CD4-positive, CD25-positive, alpha-beta regulatory T cell (primary cell): ENCODE measurements around the gene FAM120A. TPM values are rescaled to one million over a fixed set of nuclear protein-coding genes. Genes with fewer than 3 reads are reported as not detected.

ENCODE experiments used
- ATAC-seq, 2 donors: fragments of 150-1000 bp; cut with Tn5 transposase; one replicate each; pipeline ENCODE4 v1.10.0; 2021; ENCODE audit warnings: low read depth in 2 of 2, moderate number of reproducible peaks in 2 of 2, moderate library complexity in 1 of 2
- DNase-seq, 3 donors: peaks; one replicate each; pipeline versions ENCODE4 v3.0.0 to v3.0.0-alpha.2; 2012 to 2022; ENCODE audit warnings: mixed read lengths in 1 of 3
- H3K27ac ChIP-seq: one replicate; pipeline ENCODE4 v1.7.0; 2013; ENCODE audit warnings: mild to moderate bottlenecking, low read length; ENCODE audit not compliant: insufficient read depth, poor library complexity, severe bottlenecking
- H3K27me3 ChIP-seq: one replicate; pipeline ENCODE4 v1.7.0; 2013; ENCODE audit warnings: low read length; ENCODE audit not compliant: control insufficient read depth, insufficient read depth
- H3K36me3 ChIP-seq: one replicate; pipeline ENCODE4 v1.7.0; 2013; ENCODE audit warnings: mild to moderate bottlenecking, low read length, moderate library complexity; ENCODE audit not compliant: control insufficient read depth, insufficient read depth
- H3K4me1 ChIP-seq: 2 replicates; pipeline ENCODE4 v1.7.0; 2013; ENCODE audit warnings: mild to moderate bottlenecking, low read length; ENCODE audit not compliant: insufficient read depth, control insufficient read depth, poor library complexity, severe bottlenecking
- H3K4me3 ChIP-seq: one replicate; pipeline ENCODE4 v1.7.0; 2013; ENCODE audit warnings: low read depth, mild to moderate bottlenecking, low read length, moderate library complexity
- H3K9me3 ChIP-seq, 2 experiments: 1 replicate in 1 of 2; 2 replicates in 1 of 2; pipeline ENCODE4 v1.7.0; 2013; ENCODE audit warnings: low read length in 2 of 2, mild to moderate bottlenecking in 1 of 2, moderate library complexity in 1 of 2; ENCODE audit not compliant: control insufficient read depth in 2 of 2
- H3K27ac Mint-ChIP-seq, 3 donors: one replicate each; pipeline ENCODE4 v1.8.0; 2020 to 2022; ENCODE audit warnings: mild to moderate bottlenecking in 3 of 3, mixed read lengths in 3 of 3, moderate library complexity in 2 of 3
- H3K27me3 Mint-ChIP-seq: one replicate; pipeline ENCODE4 v1.8.0; 2022; ENCODE audit warnings: mild to moderate bottlenecking, mixed read lengths
- H3K36me3 Mint-ChIP-seq: one replicate; pipeline ENCODE4 v1.8.0; 2020; ENCODE audit warnings: mixed read lengths
- H3K4me1 Mint-ChIP-seq, 4 donors: one replicate each; pipeline ENCODE4 v1.8.0; 2020 to 2022; ENCODE audit warnings: mixed read lengths in 4 of 4, mild to moderate bottlenecking in 1 of 4
- H3K4me3 Mint-ChIP-seq, 4 donors: one replicate each; pipeline ENCODE4 v1.8.0; 2020 to 2022; ENCODE audit warnings: mild to moderate bottlenecking in 4 of 4, mixed read lengths in 4 of 4, moderate library complexity in 3 of 4
- H3K9me3 Mint-ChIP-seq, 7 donors: one replicate each; pipeline ENCODE4 v1.8.0; 2020 to 2022; ENCODE audit warnings: mixed read lengths in 7 of 7, mild to moderate bottlenecking in 3 of 7, moderate library complexity in 2 of 7
- polyA plus RNA-seq, 4 donors: library from polyadenylated mRNA; unstranded; fragments of 300-500 nt; fragmentation: Illumina TruSeq; gene quantifications; one replicate each; pipeline ENCODE4 v1.2.3, GENCODE V29; 2021
- total RNA-seq: library from RNA; stranded (reverse); gene quantifications from one replicate; pipeline ENCODE4 v1.2.3, GENCODE V29; 2022

Gene FAM120A
- total and polyA plus RNA-seq, 5 donors from 2014 or later = 11.3 to 95.7 (median 12.9) TPM

DNA sequence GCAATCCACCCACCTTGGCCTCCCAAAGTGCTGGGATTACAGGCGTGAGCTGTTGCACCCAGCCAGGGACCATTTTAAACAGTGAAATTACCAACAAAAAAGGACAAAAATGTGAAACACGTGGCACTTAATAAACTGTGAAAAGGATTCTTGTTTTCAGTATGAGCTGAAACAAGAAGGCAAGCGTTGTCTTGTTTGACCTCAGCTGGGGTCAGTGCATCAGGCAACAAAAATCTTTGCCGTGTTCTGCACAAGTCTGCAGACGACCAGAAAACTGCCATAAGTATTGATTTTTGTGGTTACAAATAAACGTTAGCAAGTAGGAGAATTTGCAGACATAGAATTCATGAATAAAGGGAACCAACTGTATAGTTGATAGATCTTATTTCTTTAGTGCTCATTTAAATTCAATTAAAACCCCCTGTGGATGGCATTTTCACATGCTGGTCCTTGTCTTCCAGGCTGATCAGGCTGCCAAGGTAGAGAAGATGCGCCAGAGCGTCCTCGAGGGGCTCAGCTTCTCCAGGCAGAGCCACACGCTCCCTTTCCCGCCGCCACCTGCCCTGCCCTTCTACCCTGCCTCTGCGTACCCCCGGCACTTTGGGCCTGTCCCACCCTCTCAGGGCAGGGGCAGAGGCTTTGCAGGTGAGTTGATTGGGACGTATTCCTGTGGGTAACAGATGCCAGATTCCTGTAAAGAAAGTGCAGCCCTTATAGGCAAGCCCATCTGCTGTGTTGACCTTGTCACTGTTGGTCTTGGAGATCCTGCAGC, 106.1 kb downstream of the FAM120A start:
- ATAC-seq = no peak
- Histone ChIP-seq H3K9me3 (no peaks in the 10 kb centered on the region), H3K4me3 (no peak overlapping the region), H3K27ac (no peak overlapping the region), H3K36me3 (peaks cover 87% of the 10 kb centered on the region), H3K27me3 (no peaks in the 10 kb centered on the region), H3K4me1 (no peaks in the 10 kb centered on the region)
- Mint-ChIP-seq H3K27ac (peak overlapping the region in 2 of 3 donors; percentile 29 to 84), H3K36me3 (peaks cover 46% of the 10 kb centered on the region), H3K4me3 (no peak overlapping the region), H3K4me1 (no peaks in the 10 kb centered on the region), H3K9me3 (no peaks in the 10 kb centered on the region), H3K27me3 (no peaks in the 10 kb centered on the region)
- no peak for DNase-seq

DNA sequence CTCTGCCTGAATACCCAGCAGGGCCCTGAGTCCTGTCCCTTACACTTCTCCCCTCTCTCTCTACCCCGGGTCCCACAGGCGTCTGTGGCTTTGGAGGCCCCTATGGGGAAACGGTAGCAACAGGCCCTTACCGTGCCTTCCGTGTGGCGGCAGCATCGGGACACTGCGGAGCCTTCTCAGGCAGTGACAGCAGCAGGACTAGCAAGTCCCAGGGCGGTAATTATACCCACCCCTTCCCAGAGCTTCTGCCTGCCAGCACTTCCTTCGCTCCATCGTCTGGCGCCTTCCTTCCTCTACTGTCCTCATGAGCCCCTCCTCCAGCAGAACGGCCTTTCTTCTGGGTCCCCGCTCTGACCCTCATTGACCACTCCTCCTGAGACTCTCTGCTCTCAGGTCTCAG, 107.0 kb downstream of the FAM120A start:
- Histone ChIP-seq H3K36me3 (peaks cover 89% of the 10 kb centered on the region), H3K27me3 (no peaks in the 10 kb centered on the region), H3K4me1 (no peaks in the 10 kb centered on the region), H3K9me3 (no peaks in the 10 kb centered on the region), H3K4me3 (no peak overlapping the region), H3K27ac (no peak overlapping the region)
- peak overlapping the region in 2 of 3 donors; percentile 29 to 82 for H3K27ac Mint-ChIP-seq
- ATAC-seq (no peak), DNase-seq (no peak)
- H3K4me3 Mint-ChIP-seq = no peak overlapping the region
- H3K36me3 Mint-ChIP-seq = peaks cover 38% of the 10 kb centered on the region
- peaks cover 0 to under 1% (median 0%) of the 10 kb centered on the region in 4 donors for H3K4me1 Mint-ChIP-seq
- no peaks in the 10 kb centered on the region for H3K9me3 Mint-ChIP-seq
- H3K27me3 Mint-ChIP-seq = no peaks in the 10 kb centered on the region

DNA sequence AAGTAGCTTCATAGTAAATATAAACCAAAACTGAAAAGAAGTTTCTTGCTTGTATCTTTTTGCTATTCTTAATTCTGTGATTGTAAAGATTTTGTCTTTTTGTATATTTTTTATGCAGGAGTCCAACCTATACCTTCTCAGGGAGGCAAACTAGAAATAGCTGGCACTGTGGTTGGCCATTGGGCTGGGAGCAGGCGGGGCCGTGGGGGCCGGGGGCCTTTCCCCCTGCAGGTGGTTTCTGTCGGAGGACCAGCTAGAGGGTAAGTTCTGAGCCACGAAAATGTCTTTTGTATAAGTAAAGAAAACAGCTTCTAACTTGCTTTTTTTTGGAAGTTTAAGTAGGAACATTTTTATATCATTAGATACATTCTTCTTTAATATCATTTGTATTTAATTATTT, 109.5 kb downstream of the FAM120A start:
- peaks cover 80% of the 10 kb centered on the region for H3K36me3 ChIP-seq
- H3K9me3 ChIP-seq = no peaks in the 10 kb centered on the region
- no peak for DNase-seq
- no peak for ATAC-seq
- no peaks in the 10 kb centered on the region for H3K27me3 Mint-ChIP-seq
- H3K36me3 Mint-ChIP-seq = peaks cover 32% of the 10 kb centered on the region
- peaks cover 11 to 14% (median 12%) of the 10 kb centered on the region in 4 donors for H3K4me1 Mint-ChIP-seq
- H3K4me1 ChIP-seq = peaks cover 6% of the 10 kb centered on the region
- peak overlapping the region in 1 of 4 donors; percentile 3 for H3K4me3 Mint-ChIP-seq
- no peak overlapping the region for H3K4me3 ChIP-seq
- no peak overlapping the region for H3K27ac ChIP-seq
- no peaks in the 10 kb centered on the region for H3K9me3 Mint-ChIP-seq
- H3K27ac Mint-ChIP-seq = no peak overlapping the region
- H3K27me3 ChIP-seq = no peaks in the 10 kb centered on the region

DNA sequence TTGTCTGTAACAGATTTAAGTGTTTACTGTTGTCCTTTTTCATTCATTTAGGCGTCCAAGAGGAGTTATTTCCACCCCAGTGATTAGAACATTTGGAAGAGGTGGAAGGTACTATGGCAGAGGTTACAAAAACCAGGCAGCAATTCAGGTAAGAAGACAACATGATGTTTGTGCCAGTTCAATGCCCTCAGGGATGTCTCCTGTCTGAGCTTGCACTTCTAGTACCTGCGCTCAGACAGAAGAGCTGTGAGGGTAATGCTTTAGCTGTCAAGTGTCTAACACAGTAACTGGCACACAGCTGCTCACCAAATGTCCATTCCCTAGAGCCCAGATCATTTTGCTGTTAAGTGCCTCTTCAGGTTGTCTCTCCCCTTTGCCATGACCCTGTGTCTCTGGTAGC, 110.7 kb downstream of the FAM120A start:
- H3K9me3 Mint-ChIP-seq = no peaks in the 10 kb centered on the region
- H3K27ac Mint-ChIP-seq = no peak overlapping the region
- DNase-seq (no peak), ATAC-seq (no peak)
- no peak overlapping the region for H3K27ac ChIP-seq
- no peak overlapping the region for H3K4me3 ChIP-seq
- peaks cover 11 to 21% (median 14%) of the 10 kb centered on the region in 4 donors for H3K4me1 Mint-ChIP-seq
- H3K27me3 Mint-ChIP-seq = no peaks in the 10 kb centered on the region
- H3K27me3 ChIP-seq = no peaks in the 10 kb centered on the region
- no peaks in the 10 kb centered on the region for H3K9me3 ChIP-seq
- H3K36me3 Mint-ChIP-seq = peaks cover 26% of the 10 kb centered on the region
- H3K4me1 ChIP-seq = peaks cover 15% of the 10 kb centered on the region
- no peak overlapping the region for H3K4me3 Mint-ChIP-seq
- H3K36me3 ChIP-seq = peaks cover 71% of the 10 kb centered on the region

GRCh38 chr9:93565089-93565488, 113.6 kb downstream of the FAM120A start:
- no peaks in the 10 kb centered on the region for H3K27me3 Mint-ChIP-seq
- Histone ChIP-seq H3K4me1 (peaks cover 22% of the 10 kb centered on the region), H3K27ac (no peak overlapping the region), H3K9me3 (no peaks in the 10 kb centered on the region), H3K36me3 (peaks cover 43% of the 10 kb centered on the region), H3K4me3 (no peak overlapping the region), H3K27me3 (no peaks in the 10 kb centered on the region)
- ATAC-seq = no peak
- peak overlapping the region in 2 of 3 donors; percentile 74 to 90 for H3K27ac Mint-ChIP-seq
- peaks cover 13 to 26% (median 15%) of the 10 kb centered on the region in 4 donors for H3K4me1 Mint-ChIP-seq
- DNase-seq = peak in 1 of 3 donors; percentile 39
- peak overlapping the region in 1 of 4 donors; percentile 30 for H3K4me3 Mint-ChIP-seq
- H3K9me3 Mint-ChIP-seq = no peaks in the 10 kb centered on the region
- H3K36me3 Mint-ChIP-seq = peaks cover 7% of the 10 kb centered on the region

DNA sequence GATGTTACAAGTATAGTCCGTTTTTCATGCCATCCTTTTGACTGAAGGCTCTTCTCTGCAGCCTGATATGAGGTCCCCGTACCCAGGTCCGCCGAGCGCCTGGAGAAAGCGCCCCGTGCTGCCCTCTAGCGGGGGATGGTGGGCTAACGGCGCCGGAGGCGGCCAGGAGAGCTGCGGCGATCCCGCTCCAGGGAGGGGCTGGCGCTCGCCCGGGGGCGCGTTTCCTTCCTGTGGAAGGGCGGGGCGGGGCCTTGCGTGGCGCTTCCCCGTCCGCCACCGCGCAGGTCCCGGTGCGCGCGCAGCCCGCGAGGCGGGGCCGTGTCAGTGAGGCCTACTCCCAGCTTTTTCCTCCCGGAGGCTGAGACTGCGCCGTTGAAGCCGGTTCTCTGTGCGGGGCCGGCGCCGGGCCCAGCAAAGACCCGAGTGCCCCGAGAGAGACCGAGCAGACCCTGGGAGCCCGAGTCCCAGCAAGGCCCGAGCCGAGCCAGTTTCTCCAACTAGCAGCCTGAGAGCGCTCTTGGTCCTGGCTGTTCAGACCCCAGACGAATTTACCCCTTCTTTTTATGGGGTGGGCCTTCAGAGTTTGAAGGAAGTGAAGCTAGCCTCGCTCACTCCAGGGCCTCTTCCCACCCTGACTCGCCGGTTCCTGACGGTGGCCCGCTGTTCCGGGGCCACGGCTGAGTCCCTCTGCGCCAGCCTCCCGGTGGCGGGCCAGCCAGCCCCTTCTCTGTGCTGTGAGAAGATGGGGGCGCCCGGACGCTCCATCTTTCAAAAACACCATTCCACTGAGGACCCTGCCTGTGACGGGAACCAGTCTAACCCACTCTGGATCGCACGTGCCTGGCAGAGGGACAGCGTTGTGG, 115.2 kb downstream of the FAM120A start:
- peak; percentile 97 to 98 for ATAC-seq
- Histone ChIP-seq H3K9me3 (no peaks in the 10 kb centered on the region), H3K4me1 (peaks cover 22% of the 10 kb centered on the region), H3K27ac (peak overlapping the region; percentile 91), H3K4me3 (peak overlapping the region; percentile 66), H3K27me3 (no peaks in the 10 kb centered on the region), H3K36me3 (peaks cover 29% of the 10 kb centered on the region)
- DNase-seq = peak; percentile 97
- H3K36me3 Mint-ChIP-seq = peaks cover 10% of the 10 kb centered on the region
- no peaks in the 10 kb centered on the region for H3K27me3 Mint-ChIP-seq
- peaks cover 13 to 26% (median 16%) of the 10 kb centered on the region in 4 donors for H3K4me1 Mint-ChIP-seq
- H3K4me3 Mint-ChIP-seq = peak overlapping the region; percentile 70 to 88 (median 84)
- peaks cover 0 to 4% (median 0%) of the 10 kb centered on the region in 7 donors for H3K9me3 Mint-ChIP-seq
- H3K27ac Mint-ChIP-seq = peak overlapping the region; percentile 84 to 95 (median 90)

DNA sequence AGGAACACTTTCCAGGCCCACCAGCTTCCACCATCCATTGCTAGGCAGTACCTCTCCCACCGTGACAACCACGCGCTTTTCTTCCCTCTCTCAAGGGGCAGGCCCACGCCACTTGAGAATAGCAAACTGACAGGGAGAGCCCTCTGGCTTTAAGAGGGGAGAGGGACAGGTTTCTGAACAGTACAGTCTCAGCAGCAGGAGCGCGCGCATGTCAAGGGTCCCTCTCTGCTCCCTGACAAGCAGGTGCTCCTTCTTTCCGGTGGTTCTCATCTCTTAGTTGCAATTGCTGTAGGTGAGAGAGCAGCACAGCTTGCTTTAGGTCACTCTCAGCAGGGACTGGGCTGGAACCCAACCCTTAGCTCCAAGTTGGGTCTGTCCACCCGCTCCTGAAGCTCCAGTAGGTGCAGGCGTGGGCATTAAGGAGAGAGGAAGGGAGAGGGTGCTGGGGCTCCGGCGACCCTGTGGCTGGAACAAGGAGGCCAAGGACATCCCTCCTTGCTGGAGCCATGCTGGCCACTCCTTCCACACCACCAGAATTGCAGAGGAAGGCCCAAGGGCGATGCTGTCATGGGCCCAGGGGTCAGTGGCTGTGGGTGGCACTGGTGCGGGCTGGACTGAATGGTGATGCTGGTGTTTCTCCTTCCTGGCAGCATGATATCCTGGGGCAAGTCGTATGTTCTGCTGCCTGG, 115.9 kb downstream of the FAM120A start:
- no peaks in the 10 kb centered on the region for H3K27me3 Mint-ChIP-seq
- Histone ChIP-seq H3K27ac (peak overlapping the region; percentile 91), H3K4me1 (peaks cover 22% of the 10 kb centered on the region), H3K36me3 (peaks cover 21% of the 10 kb centered on the region), H3K27me3 (no peaks in the 10 kb centered on the region), H3K4me3 (peak overlapping the region; percentile 31), H3K9me3 (no peaks in the 10 kb centered on the region)
- peaks cover 3% of the 10 kb centered on the region for H3K36me3 Mint-ChIP-seq
- H3K4me3 Mint-ChIP-seq = peak overlapping the region; percentile 70 to 88 (median 84)
- DNase-seq (peak in 1 of 3 donors; percentile 10), ATAC-seq (no peak)
- H3K27ac Mint-ChIP-seq = peak overlapping the region; percentile 84 to 95 (median 90)
- H3K4me1 Mint-ChIP-seq = peaks cover 13 to 26% (median 16%) of the 10 kb centered on the region in 4 donors
- peaks cover 0 to 4% (median 0%) of the 10 kb centered on the region in 7 donors for H3K9me3 Mint-ChIP-seq
